Endometrial microvascular endothelial cells (primary cell): ENCODE results near the gene TCIRG1. TPM values are rescaled to one million over a fixed set of nuclear protein-coding genes. Genes with fewer than 3 reads are reported as not detected.

ENCODE experiments used
- in situ Hi-C: cut with HindIII; loops from 2 replicates; pipeline ENCODE4 v1.10.0; 2017; ENCODE audit warnings: low sequenced_read_pairs, low pct_unique_long_range_greater_than_20kb; ENCODE audit errors: inconsistent ontology term
- total RNA-seq: library from RNA; depleted of rRNA; stranded (reverse); fragments of >200 nt; gene quantifications from one replicate; pipeline ENCODE4 v1.2.3, GENCODE V29; 2015; ENCODE audit errors: inconsistent ontology term

The TCIRG1 gene
- total RNA-seq, 1 donor from 2014 or later: 104 TPM

DNA sequence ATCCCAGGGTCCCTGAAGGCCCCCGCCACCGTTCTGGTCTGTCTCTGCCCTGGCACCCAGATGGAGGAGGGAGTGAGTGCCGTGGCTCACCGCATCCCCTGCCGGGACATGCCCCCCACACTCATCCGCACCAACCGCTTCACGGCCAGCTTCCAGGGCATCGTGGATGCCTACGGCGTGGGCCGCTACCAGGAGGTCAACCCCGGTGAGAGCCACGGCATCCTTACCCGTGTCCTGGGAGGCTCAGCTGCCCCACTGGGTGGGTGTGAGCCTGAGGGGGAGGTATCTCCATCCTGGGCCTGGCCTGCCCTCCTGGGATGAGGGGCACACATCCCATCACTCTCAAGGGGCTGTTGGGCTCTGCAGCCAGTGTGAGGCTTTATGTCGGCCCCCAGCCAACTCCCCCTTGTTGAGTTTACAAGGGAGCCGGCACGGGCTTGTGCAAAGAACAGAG lies 6.1 kb downstream of the TCIRG1 start:
- in situ Hi-C loops: no loop called here

- in situ Hi-C loops: no loop called here
These were observed 8.8 kb downstream of the TCIRG1 start for GRCh38 chr11:68047437-68048290.

DNA sequence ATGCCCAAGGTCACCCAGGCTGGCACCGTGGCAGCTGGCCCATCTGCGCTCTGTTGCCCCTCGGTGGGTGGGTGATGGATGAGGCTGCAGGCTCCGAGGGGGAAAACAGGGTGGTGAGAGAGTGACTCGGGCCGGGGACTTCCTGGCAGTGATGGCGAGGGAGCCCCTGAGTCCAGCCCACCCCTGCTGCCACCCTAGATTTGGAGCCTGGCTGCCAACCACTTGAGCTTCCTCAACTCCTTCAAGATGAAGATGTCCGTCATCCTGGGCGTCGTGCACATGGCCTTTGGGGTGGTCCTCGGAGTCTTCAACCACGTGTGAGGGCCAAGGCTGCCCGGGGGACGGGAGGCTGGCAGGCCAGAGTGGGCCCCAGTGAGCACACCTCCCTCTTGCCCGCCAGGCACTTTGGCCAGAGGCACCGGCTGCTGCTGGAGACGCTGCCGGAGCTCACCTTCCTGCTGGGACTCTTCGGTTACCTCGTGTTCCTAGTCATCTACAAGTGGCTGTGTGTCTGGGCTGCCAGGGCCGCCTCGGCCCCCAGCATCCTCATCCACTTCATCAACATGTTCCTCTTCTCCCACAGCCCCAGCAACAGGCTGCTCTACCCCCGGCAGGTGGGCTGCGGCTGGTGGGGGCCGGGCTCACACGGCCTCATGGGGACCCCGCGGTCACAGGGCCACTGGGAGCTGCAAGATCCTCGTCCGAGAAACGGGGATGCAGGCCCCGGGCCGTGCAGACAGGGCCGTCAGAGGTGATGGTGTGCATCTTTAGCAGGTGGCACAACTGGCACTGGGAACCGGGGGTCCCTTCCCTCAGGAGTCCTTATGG lies 10.1 kb downstream of the TCIRG1 start:
- in situ Hi-C loops: no loop called here

- in situ Hi-C loops: no loop called here
These were observed 10.9 kb downstream of the TCIRG1 start for GRCh38 chr11:68049509-68050370.

DNA sequence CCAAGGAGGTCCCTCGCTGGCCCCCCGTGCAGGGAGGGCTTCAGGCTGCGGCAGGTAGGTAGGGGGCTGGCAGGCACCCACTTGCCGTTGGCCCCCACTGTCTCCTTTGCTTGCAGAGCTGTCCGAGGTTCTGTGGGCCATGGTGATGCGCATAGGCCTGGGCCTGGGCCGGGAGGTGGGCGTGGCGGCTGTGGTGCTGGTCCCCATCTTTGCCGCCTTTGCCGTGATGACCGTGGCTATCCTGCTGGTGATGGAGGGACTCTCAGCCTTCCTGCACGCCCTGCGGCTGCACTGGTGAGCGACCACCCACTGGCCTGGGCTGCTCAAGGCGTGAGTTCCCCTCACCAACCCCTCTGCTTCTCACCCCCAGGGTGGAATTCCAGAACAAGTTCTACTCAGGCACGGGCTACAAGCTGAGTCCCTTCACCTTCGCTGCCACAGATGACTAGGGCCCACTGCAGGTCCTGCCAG lies 11.6 kb downstream of the TCIRG1 start:
- in situ Hi-C loops: no loop called here

DNA sequence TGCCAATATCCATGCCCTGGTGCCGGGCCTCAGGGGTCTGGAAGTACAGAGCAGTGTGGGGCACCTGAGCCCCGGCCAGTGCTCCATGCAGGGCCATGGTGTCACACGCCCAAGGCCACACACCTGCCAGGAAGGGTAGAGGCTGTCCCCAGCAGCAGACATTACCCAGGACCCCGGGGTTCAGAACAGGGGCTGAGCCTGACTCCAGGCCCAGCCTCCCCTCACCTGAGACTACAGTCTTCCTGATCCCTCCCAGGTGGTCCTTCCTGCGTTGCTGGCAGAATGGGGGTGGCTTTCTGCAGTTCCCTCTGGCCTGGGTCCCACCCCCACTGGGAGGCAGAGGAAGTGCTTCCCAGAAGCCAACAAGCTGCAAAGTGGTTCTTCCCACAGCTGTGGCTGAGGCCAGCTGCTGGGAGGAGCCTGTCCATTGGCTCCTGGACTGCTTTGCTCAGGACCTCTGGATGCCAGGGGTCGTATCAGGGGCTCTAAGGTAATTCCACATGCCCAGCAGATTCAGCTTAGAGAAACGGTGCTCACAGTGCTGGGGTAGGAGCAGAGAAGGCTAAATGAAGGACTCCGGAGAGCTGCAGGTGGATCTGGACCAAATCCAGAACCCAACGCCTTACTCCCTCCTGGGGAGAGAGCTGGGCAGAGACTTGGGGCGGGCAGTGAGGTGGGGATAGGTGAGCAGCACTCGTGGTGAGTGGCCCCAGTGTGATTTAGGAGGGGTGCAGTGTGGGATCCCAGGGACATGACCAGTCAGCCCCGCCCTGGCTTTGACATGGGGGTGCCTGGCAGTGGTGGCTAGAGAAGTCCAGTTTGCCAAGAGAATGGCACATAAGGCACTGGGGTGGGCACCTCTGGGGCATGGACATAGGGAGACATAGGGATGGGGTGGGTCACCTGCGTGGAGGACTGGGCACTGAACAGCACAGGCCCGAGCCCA lies 12.6 kb downstream of the TCIRG1 start:
- in situ Hi-C loops: no loop called here

GRCh38 chr11:68052137-68052873 lies 13.5 kb downstream of the TCIRG1 start:
- in situ Hi-C loops: no loop called here

- in situ Hi-C loops: no loop called here
These were observed 14.3 kb downstream of the TCIRG1 start for GRCh38 chr11:68053117-68053516.

DNA sequence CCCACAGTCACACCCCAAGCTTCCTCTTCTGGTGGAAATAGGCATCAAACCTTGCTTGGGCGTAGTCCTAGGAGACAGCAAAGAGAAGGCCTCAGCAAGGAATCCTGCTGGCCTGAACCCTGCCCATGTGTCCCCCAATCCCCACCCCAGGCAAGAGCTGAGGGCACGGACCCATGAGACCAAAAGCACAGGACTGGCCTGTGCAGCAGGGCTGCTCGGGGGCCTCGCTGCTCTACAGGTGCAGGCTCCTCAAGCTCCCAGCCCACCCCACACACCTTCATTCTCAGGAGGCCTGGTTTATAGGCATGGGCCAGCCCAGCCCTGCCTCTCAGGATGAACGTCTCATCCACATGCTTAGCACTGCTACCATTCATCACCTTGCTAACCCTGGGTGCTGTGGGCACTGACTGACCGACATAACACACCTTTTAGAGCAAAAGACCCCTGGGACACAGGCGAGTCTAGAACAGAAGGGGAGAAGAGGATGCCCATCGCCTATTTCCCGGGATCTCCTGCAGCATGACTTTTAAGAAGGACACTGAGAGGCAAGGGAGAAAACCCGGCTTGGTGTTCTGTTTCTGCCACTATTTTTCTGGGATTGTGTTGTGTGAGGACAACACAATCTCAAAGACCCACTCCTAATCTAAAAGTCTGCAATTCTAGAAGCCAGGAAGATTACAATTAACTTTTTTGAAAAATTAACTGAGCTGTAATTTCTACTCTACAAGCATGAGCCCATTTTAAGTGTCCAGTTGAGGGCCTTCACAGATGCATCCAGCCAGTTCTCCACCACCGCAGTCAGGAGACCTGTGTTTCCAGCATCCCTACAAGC lies 15.4 kb downstream of the TCIRG1 start:
- in situ Hi-C loops: no loop called here

- in situ Hi-C loops: no loop called here
These were observed 17.8 kb downstream of the TCIRG1 start for GRCh38 chr11:68056317-68057285.

- in situ Hi-C loops: no loop called here
These were observed 19.0 kb downstream of the TCIRG1 start for GRCh38 chr11:68057807-68058206.

- in situ Hi-C loops: no loop called here
These were observed 22.7 kb downstream of the TCIRG1 start for GRCh38 chr11:68061508-68061907.

DNA sequence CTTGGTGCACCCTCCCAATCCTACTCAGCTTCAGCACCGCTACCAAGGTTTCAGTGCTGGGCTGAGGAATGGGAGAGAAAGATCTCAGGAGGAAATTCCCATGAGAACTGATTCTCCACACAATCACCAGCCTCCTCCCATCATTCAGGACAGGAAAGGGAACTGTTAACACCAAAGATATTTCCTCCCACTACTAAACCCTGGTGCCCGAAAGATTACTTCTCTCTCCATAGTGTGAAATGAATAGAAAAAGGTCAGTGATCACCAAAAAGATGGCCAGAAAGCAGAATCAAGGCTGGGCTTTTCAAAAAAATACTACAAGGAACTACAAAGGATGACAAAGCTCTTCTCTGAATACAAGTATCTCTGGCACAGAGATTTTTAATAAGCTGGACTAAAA lies 26.1 kb downstream of the TCIRG1 start:
- in situ Hi-C loops: no loop called here

DNA sequence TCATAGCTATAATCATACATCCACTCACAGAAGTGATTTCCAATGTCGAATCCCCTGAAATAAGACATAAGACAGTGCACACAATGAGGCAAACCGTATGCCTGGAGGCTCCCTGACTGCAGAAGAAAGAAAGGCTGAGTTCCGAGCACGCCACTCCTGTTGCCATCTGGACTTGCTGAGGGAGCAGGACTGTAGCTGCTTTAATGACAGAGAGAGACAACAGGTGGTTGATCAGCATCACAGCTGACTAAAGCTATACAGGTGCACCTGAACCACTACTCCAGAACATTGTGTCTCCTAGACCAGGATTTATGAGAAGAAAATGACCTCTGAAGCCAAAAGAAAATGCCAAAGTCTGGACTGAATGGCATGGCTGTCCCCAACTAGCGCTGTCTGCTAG lies 27.0 kb downstream of the TCIRG1 start:
- in situ Hi-C loops: no loop called here

GRCh38 chr11:68066742-68067141 lies 27.9 kb downstream of the TCIRG1 start:
- in situ Hi-C loops: no loop called here
